ENCODE measurements around the gene SUPT6H. TPM values are rescaled to one million over a fixed set of nuclear protein-coding genes. Genes with fewer than 3 reads are reported as not detected.

SUPT6H gene
- total and polyA plus RNA-seq, 2 experiments from 2014 or later: 26.5 to 39.7 TPM

DNA sequence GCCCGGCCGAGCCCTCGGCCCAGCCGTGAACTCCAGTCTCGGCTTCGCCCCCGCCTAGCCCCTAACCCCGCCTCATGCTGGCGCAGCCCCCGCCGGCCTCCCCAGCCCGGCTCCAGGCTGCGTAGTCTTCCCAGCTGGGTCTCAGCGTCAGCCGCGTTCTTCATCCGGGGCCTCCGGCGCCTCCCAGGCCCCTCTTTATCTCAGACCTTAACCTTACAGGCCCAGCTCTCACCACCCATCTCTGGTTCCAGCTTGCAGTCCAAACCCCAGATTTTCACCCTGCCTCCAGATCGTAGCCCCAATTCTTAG, 49.7 kb downstream of the SUPT6H start, which contains the start of gene PROCA1:
PROCA1 (minus strand) TSS at position 166 of the 309 bp plus-strand sequence. CDS start 228 bp downstream, outside the sequence.
- Histone ChIP-seq H3K4me3 (peak within 1 kb of the TSS; percentile 69), H3K79me2 (ENCODE audit: insufficient read depth) (peaks cover 19% of the 10 kb centered on the region), H3K4me1 (ENCODE audit: insufficient read depth) (peaks cover 7% of the 10 kb centered on the region; the same call in 1 of the 2 replicates), H3K9me3 (ENCODE audit: low read depth) (no peaks in the 10 kb centered on the region), H3K9me2 (ENCODE audit: insufficient read depth) (no peaks in the 10 kb centered on the region), H2AFZ (peak within 1 kb of the TSS; percentile 74), H3K4me2 (ENCODE audit: unreplicated experiment) (peak within 1 kb of the TSS; percentile 70), H4K20me1 (ENCODE audit: insufficient read depth) (no peaks in the 10 kb centered on the region), H3K27me3 (replicated peaks; ENCODE audit: insufficient read depth) (no peaks in the 10 kb centered on the region), H3K9ac (peak within 1 kb of the TSS; percentile 80), H3F3A (ENCODE audit: insufficient read depth) (peaks cover 21% of the 10 kb centered on the region), H3K27ac (peak within 1 kb of the TSS; percentile 78), H3K36me3 (ENCODE audit: low read depth) (0 out of 2 replicates have a peak, but pooled peaks cover 12% of the 10 kb centered on the region)
- no peak for DNase-seq
- WGBS, 2 experiments (ENCODE audit: low coverage in 1 of 2, low lambda C conversion rate in 2 of 2, missing lambda C conversion rate in 2 of 2): 1 to 4% methylated on average over 18 to 20 of the region's 20 CpGs
- TF ChIP-seq EZH2phosphoT487 (IDR thresholded peaks at IDR 0.05; ENCODE audit: insufficient read depth, low read depth) (no peak), EZH2 (IDR thresholded peaks at IDR 0.05; ENCODE audit: insufficient read depth, poor library complexity, severe bottlenecking) (no peak)
- in situ Hi-C loops (cut with MboI): no loop called here

DNA sequence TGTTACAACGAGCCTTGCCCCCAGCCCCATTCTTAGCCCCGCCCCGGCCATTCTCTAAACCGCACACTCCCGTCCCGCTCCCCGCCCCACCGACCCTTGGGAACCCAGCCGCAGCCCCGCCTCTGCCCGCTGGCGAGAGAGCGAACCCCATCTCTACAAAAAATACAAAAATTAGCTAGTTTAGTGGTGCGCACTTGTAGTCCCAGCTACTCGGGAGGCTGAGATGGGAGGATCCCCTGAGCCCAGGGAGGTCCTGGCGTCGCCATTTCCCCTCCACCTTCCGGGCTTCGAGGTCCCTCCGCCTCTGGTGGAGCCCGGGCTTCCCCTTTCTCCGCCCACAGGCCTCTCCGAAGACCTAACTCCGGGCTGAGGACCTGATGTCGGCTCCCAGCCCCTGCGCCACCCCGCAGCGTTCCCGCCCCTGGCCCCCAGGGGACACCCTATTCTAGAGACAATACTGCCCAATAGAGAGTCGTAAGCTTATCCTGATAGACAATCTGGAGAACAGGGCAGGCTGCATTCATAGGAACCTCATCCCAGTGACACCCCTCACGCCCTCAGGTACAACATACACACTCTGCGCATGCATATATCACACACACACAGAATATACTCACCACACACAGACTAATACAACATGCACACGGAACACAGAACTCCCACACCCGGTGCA, 50.2 kb downstream of the SUPT6H start:
- Histone ChIP-seq H3K9me2 (ENCODE audit: insufficient read depth) (no peaks in the 10 kb centered on the region), H4K20me1 (ENCODE audit: insufficient read depth) (no peaks in the 10 kb centered on the region), H3K4me2 (ENCODE audit: unreplicated experiment) (peak overlapping the region; percentile 29), H3K4me3 (peak overlapping the region; percentile 69), H3K27ac (peak overlapping the region; percentile 78), H3K79me2 (ENCODE audit: insufficient read depth) (peaks cover 24% of the 10 kb centered on the region), H3F3A (ENCODE audit: insufficient read depth) (peaks cover 21% of the 10 kb centered on the region), H3K36me3 (ENCODE audit: low read depth) (0 out of 2 replicates have a peak, but pooled peaks cover 12% of the 10 kb centered on the region), H3K4me1 (ENCODE audit: insufficient read depth) (peaks cover 7% of the 10 kb centered on the region; the same call in 1 of the 2 replicates), H2AFZ (peak overlapping the region; percentile 74), H3K27me3 (replicated peaks; ENCODE audit: insufficient read depth) (no peaks in the 10 kb centered on the region), H3K9ac (peak overlapping the region; percentile 80), H3K9me3 (ENCODE audit: low read depth) (no peaks in the 10 kb centered on the region)
- WGBS, 2 experiments (ENCODE audit: low coverage in 1 of 2, low lambda C conversion rate in 2 of 2, missing lambda C conversion rate in 2 of 2): 45 to 57% methylated on average over 24 to 34 of the region's 34 CpGs
- no peak for DNase-seq
- TF ChIP-seq EZH2 (IDR thresholded peaks at IDR 0.05; ENCODE audit: insufficient read depth, poor library complexity, severe bottlenecking) (no peak), EZH2phosphoT487 (IDR thresholded peaks at IDR 0.05; ENCODE audit: insufficient read depth, low read depth) (no peak)
- in situ Hi-C loops (cut with MboI): no loop called here

DNA sequence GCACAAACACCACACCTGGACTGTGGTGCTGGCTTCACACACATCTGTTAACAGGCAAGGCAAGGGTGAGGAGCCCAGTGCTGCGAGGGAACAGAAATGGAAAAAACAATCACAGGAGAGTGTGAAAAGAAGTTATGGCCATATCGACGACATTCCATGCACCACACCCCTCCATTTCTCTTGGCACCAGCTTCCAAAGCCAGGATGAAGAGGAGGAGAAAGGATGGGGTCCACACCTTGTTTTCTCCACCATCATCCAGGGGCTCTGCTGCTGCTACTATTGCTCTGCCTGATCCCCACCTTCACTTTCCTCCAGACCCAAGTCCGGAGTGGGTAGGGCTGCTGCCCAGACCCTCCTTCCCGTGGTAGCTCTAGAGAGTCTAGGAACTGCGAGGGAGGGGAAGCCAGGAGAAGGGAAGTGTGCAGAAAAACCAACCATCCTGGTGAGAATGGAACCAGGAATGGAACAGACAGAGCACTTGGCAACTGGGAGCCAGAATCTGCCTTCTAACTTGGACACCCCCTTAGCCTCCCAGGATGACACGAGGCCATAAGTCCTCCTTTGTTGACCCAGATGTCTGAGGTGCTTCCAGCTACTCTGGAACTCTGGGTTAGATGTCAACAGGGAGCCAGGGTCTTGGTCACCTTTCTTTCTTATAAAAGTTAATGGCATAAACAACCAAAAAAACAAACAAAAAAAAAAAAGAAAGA, 50.9 kb downstream of the SUPT6H start:
- WGBS, 2 experiments (ENCODE audit: low coverage in 1 of 2, low lambda C conversion rate in 2 of 2, missing lambda C conversion rate in 2 of 2): 81 to 84% methylated on average over 7 of the region's 7 CpGs
- no peak overlapping the region for H3K27ac ChIP-seq
- no peak overlapping the region for H3K4me2 ChIP-seq (ENCODE audit: unreplicated experiment)
- H4K20me1 ChIP-seq (ENCODE audit: insufficient read depth): no peaks in the 10 kb centered on the region
- peaks cover 7% of the 10 kb centered on the region; the same call in 1 of the 2 replicates for H3K4me1 ChIP-seq (ENCODE audit: insufficient read depth)
- in situ Hi-C loops (cut with MboI): no loop called here
- no peak for DNase-seq
- H3K9me2 ChIP-seq (ENCODE audit: insufficient read depth): no peaks in the 10 kb centered on the region
- H3F3A ChIP-seq (ENCODE audit: insufficient read depth): peaks cover 21% of the 10 kb centered on the region
- TF ChIP-seq EZH2phosphoT487 (IDR thresholded peaks at IDR 0.05; ENCODE audit: insufficient read depth, low read depth) (no peak), EZH2 (IDR thresholded peaks at IDR 0.05; ENCODE audit: insufficient read depth, poor library complexity, severe bottlenecking) (no peak)
- H2AFZ ChIP-seq: no peak overlapping the region
- no peaks in the 10 kb centered on the region for H3K27me3 ChIP-seq (replicated peaks; ENCODE audit: insufficient read depth)
- 0 out of 2 replicates have a peak, but pooled peaks cover 12% of the 10 kb centered on the region for H3K36me3 ChIP-seq (ENCODE audit: low read depth)
- H3K9ac ChIP-seq: no peak overlapping the region
- no peak overlapping the region for H3K4me3 ChIP-seq
- peaks cover 28% of the 10 kb centered on the region for H3K79me2 ChIP-seq (ENCODE audit: insufficient read depth)
- no peaks in the 10 kb centered on the region for H3K9me3 ChIP-seq (ENCODE audit: low read depth)

DNA sequence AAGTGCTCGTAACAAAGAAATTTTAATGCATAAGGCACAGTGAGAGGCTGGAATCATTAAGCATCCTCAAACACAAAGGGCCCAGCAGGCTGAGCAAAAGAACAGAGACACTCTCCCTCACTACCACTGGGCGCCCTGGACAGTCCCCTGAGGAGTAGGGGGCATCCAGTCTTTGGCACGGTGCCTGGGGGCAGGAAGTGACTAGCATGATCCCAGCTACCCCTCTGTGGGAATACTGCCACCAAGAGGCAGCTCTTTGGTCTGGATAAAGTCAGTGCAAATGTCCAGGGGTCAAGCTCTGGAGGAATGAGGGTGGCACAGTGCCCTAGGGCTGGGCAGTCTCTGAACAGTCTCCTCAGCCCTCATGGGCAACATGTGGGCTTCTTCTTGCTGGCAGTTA, 52.3 kb downstream of the SUPT6H start:
- H3K79me2 ChIP-seq (ENCODE audit: insufficient read depth): peaks cover 28% of the 10 kb centered on the region
- no peak for DNase-seq
- TF ChIP-seq EZH2 (IDR thresholded peaks at IDR 0.05; ENCODE audit: insufficient read depth, poor library complexity, severe bottlenecking): no peak
- TF ChIP-seq EZH2phosphoT487 (IDR thresholded peaks at IDR 0.05; ENCODE audit: insufficient read depth, low read depth): no peak

More for the DNA sequence above, 52.3 kb downstream of the SUPT6H start:
- Histone ChIP-seq H3K27me3 (replicated peaks; ENCODE audit: insufficient read depth) (no peaks in the 10 kb centered on the region), H2AFZ (no peak overlapping the region), H3K36me3 (ENCODE audit: low read depth) (0 out of 2 replicates have a peak, but pooled peaks cover 12% of the 10 kb centered on the region), H3K9me2 (ENCODE audit: insufficient read depth) (no peaks in the 10 kb centered on the region), H3K27ac (no peak overlapping the region), H3K4me1 (ENCODE audit: insufficient read depth) (peaks cover 18% of the 10 kb centered on the region), H3K4me2 (ENCODE audit: unreplicated experiment) (no peak overlapping the region), H3K9me3 (ENCODE audit: low read depth) (no peaks in the 10 kb centered on the region), H3F3A (ENCODE audit: insufficient read depth) (peaks cover 27% of the 10 kb centered on the region), H3K4me3 (no peak overlapping the region), H3K9ac (no peak overlapping the region), H4K20me1 (ENCODE audit: insufficient read depth) (no peaks in the 10 kb centered on the region)
- in situ Hi-C loops (cut with MboI): no loop called here
- WGBS, 2 experiments (ENCODE audit: low coverage in 1 of 2, low lambda C conversion rate in 2 of 2, missing lambda C conversion rate in 2 of 2): 67 to 70% methylated on average over 3 of the region's 3 CpGs
